ENCODE measurements around the gene CPN1. TPM values are rescaled to one million over a fixed set of nuclear protein-coding genes. Genes with fewer than 3 reads are reported as not detected.
"Not testable (repeated sequence)": the region's sequence is repeated elsewhere in the genome, so short reads cannot be mapped to it uniquely, and the experiment has no call there.

Gene CPN1
- total and polyA plus RNA-seq, 2 donors (not counting 3 experiments of a cell fraction or from before 2014, with no cell fraction given) = not detected

DNA sequence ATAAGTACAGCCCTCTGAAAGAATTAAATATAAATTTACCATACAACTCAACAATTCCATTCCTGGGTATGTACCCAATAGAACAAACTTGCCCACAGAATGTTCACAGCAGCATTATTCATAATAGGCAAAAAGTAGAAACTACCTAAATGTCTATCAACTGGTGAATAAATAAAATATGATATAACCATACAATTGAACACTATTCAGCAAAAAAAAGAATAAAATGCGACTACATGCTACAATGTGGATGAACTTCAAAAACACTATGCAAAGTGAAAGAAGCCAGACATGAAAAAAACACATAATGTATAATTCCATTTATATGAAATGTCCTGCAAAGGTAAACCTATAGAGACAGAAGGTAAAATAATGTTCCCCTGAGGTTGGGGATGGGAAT lies 2.0 kb upstream of the CPN1 start:
- intact Hi-C loops (cut with micrococcal nuclease) (no loop called here), dilution Hi-C loops (cut with MboI; ENCODE audit: extremely low pct_ligation_motif_present, low sequenced_read_pairs) (no loop called here)
- CTCF ChIA-PET = no interaction called here
- Histone ChIP-seq H3K4me2 (ENCODE audit: insufficient read depth, low read length) (no peak overlapping the region), H2AFZ (ENCODE audit: low read depth, low read length) (no peak overlapping the region), H3K79me2 (ENCODE audit: control insufficient read depth, insufficient read depth, low read length) (no peaks in the 10 kb centered on the region), H3K9me1 (replicated peaks; ENCODE audit: control insufficient read depth, extremely low read depth, insufficient read depth, low read length) (no peaks in the 10 kb centered on the region), H3K27me3 (ENCODE audit: control insufficient read depth in 2 of 2, insufficient read depth in 2 of 2, low read length in 2 of 2) (peaks cover 23 to 24% of the 10 kb centered on the region in 2 experiments), H3K27ac (ENCODE audit: insufficient read depth, low read depth, low read length) (no peak overlapping the region), H3K9me3 (replicated peaks; ENCODE audit: control insufficient read depth, insufficient read depth, low read length) (no peaks in the 10 kb centered on the region), H4K20me1 (replicated peaks; ENCODE audit: control insufficient read depth, extremely low read depth, insufficient read depth, low read length) (no peaks in the 10 kb centered on the region), H3K9ac (replicated peaks; ENCODE audit: extremely low read depth, insufficient read depth, low read length) (no peak overlapping the region), H3K36me3 (ENCODE audit: control insufficient read depth in 2 of 2, extremely low read depth in 1 of 2, insufficient read depth in 2 of 2, low read length in 2 of 2) (no peaks in the 10 kb centered on the region), H3K4me1 (ENCODE audit: control insufficient read depth, extremely low read depth, insufficient read depth, low read length) (no peaks in the 10 kb centered on the region), H3K4me3 (replicated peaks in 1 of 3; ENCODE audit: insufficient read depth in 1 of 3, low read depth in 1 of 3, low read length in 3 of 3) (no peak overlapping the region)
- BruUV-seq (replicated peaks) = no TSS peak
- POLR2A ChIA-PET = no interaction called here
- DNase-seq (ENCODE audit: low read depth, low spot score) (no peak), FAIRE-seq (no peak)
- TF ChIP-seq EZH2 (IDR thresholded peaks at IDR 0.05; ENCODE audit: borderline replicate concordance, low read depth, low read length, severe bottlenecking) = no peak
- TF ChIP-seq POLR2AphosphoS5 (IDR thresholded peaks at IDR 0.05; ENCODE audit: insufficient read depth, low read depth, low read length) = no peak
- TF ChIP-seq MYC (IDR thresholded peaks at IDR 0.05; ENCODE audit: low read depth, low read length) = no peak
- no peak for TF ChIP-seq POLR2A (IDR thresholded peaks at IDR 0.05; ENCODE audit: low read depth, low read length)
- no peak for TF ChIP-seq MAX (IDR thresholded peaks at IDR 0.05; ENCODE audit: insufficient read depth, insufficient read length)
- no peak for TF ChIP-seq GATA2 (IDR thresholded peaks at IDR 0.05; ENCODE audit: insufficient read depth, insufficient read length, low read depth, low read length)
- no peak for TF ChIP-seq JUN (IDR thresholded peaks at IDR 0.05; ENCODE audit: borderline replicate concordance, insufficient read depth, insufficient read length, low read depth)
- TF ChIP-seq, protein P1, sequence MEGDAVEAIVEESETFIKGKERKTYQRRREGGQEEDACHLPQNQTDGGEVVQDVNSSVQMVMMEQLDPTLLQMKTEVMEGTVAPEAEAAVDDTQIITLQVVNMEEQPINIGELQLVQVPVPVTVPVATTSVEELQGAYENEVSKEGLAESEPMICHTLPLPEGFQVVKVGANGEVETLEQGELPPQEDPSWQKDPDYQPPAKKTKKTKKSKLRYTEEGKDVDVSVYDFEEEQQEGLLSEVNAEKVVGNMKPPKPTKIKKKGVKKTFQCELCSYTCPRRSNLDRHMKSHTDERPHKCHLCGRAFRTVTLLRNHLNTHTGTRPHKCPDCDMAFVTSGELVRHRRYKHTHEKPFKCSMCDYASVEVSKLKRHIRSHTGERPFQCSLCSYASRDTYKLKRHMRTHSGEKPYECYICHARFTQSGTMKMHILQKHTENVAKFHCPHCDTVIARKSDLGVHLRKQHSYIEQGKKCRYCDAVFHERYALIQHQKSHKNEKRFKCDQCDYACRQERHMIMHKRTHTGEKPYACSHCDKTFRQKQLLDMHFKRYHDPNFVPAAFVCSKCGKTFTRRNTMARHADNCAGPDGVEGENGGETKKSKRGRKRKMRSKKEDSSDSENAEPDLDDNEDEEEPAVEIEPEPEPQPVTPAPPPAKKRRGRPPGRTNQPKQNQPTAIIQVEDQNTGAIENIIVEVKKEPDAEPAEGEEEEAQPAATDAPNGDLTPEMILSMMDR (IDR thresholded peaks at IDR 0.05; ENCODE audit: extremely low read depth in 1 of 2, insufficient read depth in 1 of 2, low read depth in 1 of 2, low read length in 2 of 2) = no peak
- TF ChIP-seq FOS (IDR thresholded peaks at IDR 0.05; ENCODE audit: borderline replicate concordance, insufficient read depth, low read length) = no peak

GRCh38 chr10:100082276-100082675 lies 607 bp upstream of the CPN1 start:
- BruUV-seq (replicated peaks); FAIRE-seq; H3K9me1 ChIP-seq (replicated peaks; ENCODE audit: control insufficient read depth, extremely low read depth, insufficient read depth, low read length); H4K20me1 ChIP-seq (replicated peaks; ENCODE audit: control insufficient read depth, extremely low read depth, insufficient read depth, low read length); intact Hi-C loops (cut with micrococcal nuclease); dilution Hi-C loops (cut with MboI; ENCODE audit: extremely low pct_ligation_motif_present, low sequenced_read_pairs); H2AFZ ChIP-seq (ENCODE audit: low read depth, low read length); H3K4me3 ChIP-seq (replicated peaks in 1 of 3; ENCODE audit: insufficient read depth in 1 of 3, low read depth in 1 of 3, low read length in 3 of 3); H3K9me3 ChIP-seq (replicated peaks; ENCODE audit: control insufficient read depth, insufficient read depth, low read length); H3K79me2 ChIP-seq (ENCODE audit: control insufficient read depth, insufficient read depth, low read length); H3K4me2 ChIP-seq (ENCODE audit: insufficient read depth, low read length); DNase-seq (ENCODE audit: low read depth, low spot score); H3K4me1 ChIP-seq (ENCODE audit: control insufficient read depth, extremely low read depth, insufficient read depth, low read length); H3K36me3 ChIP-seq (ENCODE audit: control insufficient read depth in 2 of 2, extremely low read depth in 1 of 2, insufficient read depth in 2 of 2, low read length in 2 of 2); POLR2A ChIA-PET; H3K27ac ChIP-seq (ENCODE audit: insufficient read depth, low read depth, low read length); H3K9ac ChIP-seq (replicated peaks; ENCODE audit: extremely low read depth, insufficient read depth, low read length): not testable (repeated sequence)
- peaks cover 21 to 22% of the 10 kb centered on the region in 2 experiments for H3K27me3 ChIP-seq (ENCODE audit: control insufficient read depth in 2 of 2, insufficient read depth in 2 of 2, low read length in 2 of 2)
- CTCF ChIA-PET = interaction anchor here (0.5 kb wide), 1 partner anchor 158 kb away, joined by 3 read pairs; no protein-coding TSS in a partner anchor
